ENCODE results near the gene ASB6. TPM values are rescaled to one million over a fixed set of nuclear protein-coding genes. Genes with fewer than 3 reads are reported as not detected.

Gene ASB6
- total RNA-seq, 1 donor from 2014 or later = 26.2 TPM

DNA sequence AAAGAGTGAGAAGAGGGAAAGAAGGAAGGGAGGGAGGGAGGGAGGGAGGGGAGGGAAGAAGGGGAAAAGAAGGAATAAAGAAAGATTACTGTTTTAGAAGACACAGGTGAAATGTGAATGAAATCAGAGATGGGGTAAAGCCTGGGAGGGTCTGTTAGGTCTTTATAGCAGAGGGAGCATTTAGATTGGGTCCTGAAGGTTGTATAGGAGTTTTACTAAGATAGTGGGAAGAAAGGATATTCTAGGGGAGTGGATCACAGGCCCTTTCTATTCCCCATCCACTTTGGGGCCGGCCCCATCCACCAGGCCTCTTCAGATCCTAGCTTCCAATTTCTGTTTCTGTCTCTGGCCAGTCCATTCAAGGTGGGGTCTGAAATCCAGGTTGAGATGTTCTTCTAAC is 56.6 kb downstream of the ASB6 start:
- Mint-ChIP-seq H3K9me3 (ENCODE audit: unreplicated experiment) (no peaks in the 10 kb centered on the region), H3K36me3 (ENCODE audit: low read depth, unreplicated experiment) (no peaks in the 10 kb centered on the region), H3K4me3 (ENCODE audit: unreplicated experiment) (no peak overlapping the region), H3K27ac (ENCODE audit: unreplicated experiment) (no peak overlapping the region), H3K27me3 (ENCODE audit: unreplicated experiment) (peaks cover 4% of the 10 kb centered on the region), H3K4me1 (ENCODE audit: unreplicated experiment) (no peaks in the 10 kb centered on the region)
- DNase-seq (ENCODE audit: low spot score) = no peak
- TF ChIP-seq, protein P1, sequence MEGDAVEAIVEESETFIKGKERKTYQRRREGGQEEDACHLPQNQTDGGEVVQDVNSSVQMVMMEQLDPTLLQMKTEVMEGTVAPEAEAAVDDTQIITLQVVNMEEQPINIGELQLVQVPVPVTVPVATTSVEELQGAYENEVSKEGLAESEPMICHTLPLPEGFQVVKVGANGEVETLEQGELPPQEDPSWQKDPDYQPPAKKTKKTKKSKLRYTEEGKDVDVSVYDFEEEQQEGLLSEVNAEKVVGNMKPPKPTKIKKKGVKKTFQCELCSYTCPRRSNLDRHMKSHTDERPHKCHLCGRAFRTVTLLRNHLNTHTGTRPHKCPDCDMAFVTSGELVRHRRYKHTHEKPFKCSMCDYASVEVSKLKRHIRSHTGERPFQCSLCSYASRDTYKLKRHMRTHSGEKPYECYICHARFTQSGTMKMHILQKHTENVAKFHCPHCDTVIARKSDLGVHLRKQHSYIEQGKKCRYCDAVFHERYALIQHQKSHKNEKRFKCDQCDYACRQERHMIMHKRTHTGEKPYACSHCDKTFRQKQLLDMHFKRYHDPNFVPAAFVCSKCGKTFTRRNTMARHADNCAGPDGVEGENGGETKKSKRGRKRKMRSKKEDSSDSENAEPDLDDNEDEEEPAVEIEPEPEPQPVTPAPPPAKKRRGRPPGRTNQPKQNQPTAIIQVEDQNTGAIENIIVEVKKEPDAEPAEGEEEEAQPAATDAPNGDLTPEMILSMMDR (IDR thresholded peaks at IDR 0.05; ENCODE audit: unreplicated experiment) = no peak

Other genes with a start within 250 kb of the ASB6 start
- not detected for gene C9orf50, start 21.1 kb downstream of the ASB6 start, total RNA-seq (ENCODE audit: unreplicated experiment)
- gene NTMT1, start 16.0 kb downstream of the ASB6 start, total RNA-seq (ENCODE audit: unreplicated experiment) = 16.7 TPM
- 0.21 TPM for gene PRRX2, start 23.5 kb upstream of the ASB6 start, total RNA-seq (ENCODE audit: unreplicated experiment)
- 0.15 TPM for gene PTGES, start 110.9 kb upstream of the ASB6 start, total RNA-seq (ENCODE audit: unreplicated experiment)
- 22.8 TPM for gene TOR1B, start 161.0 kb upstream of the ASB6 start, total RNA-seq (ENCODE audit: unreplicated experiment)
- 58.0 TPM for gene TOR1A, start 182.0 kb upstream of the ASB6 start, total RNA-seq (ENCODE audit: unreplicated experiment)
- gene C9orf78, start 193.1 kb upstream of the ASB6 start, total RNA-seq (ENCODE audit: unreplicated experiment) = 29.1 TPM
- 21.7 TPM for gene USP20, start 193.3 kb upstream of the ASB6 start, total RNA-seq (ENCODE audit: unreplicated experiment)

Data from endothelial cell (in vitro differentiated cells).